Measurements from ENCODE around the gene OR4N2.
"Not testable (repeated sequence)": the region's sequence is repeated elsewhere in the genome, so short reads cannot be mapped to it uniquely, and the experiment has no call there.

The OR4N2 gene

GRCh38 chr14:19838433-19838832, 34.9 kb downstream of the OR4N2 start:
- no peak for DNase-seq

GRCh38 chr14:19851365-19851764, 47.8 kb downstream of the OR4N2 start:
- no peak for DNase-seq

GRCh38 chr14:19866061-19866669, 62.6 kb downstream of the OR4N2 start:
- not testable (repeated sequence) for DNase-seq

GRCh38 chr14:19873178-19873577, 69.6 kb downstream of the OR4N2 start:
- DNase-seq: no peak

GRCh38 chr14:19874842-19875241, 71.3 kb downstream of the OR4N2 start, which contains the start of gene OR4K2:
TSS of gene OR4K2 (plus strand) at chr14:19875142. CDS start at chr14:19876268, 1,126 bp downstream.
- DNase-seq: no peak

- DNase-seq: no peak
These were observed 74.6 kb downstream of the OR4N2 start for GRCh38 chr14:19878029-19878642.

All from activated T-cell treated with anti-CD3 and anti-CD28 coated beads, Interleukin-2, amount 50 U/mL, for 1 hour (primary cell).